SK-MEL-5 (cell line): ENCODE measurements around the gene CDKAL1. TPM values are rescaled to one million over a fixed set of nuclear protein-coding genes. Genes with fewer than 3 reads are reported as not detected.
"Not testable (repeated sequence)": the region's sequence is repeated elsewhere in the genome, so short reads cannot be mapped to it uniquely, and the experiment has no call there.

Source experiments
- DNase-seq: peaks from one replicate; pipeline ENCODE4 v3.0.0-alpha.2; 2016; ENCODE audit warnings: low read depth, low spot score
- in situ Hi-C: cut with HindIII; loops from 2 replicates; pipeline ENCODE4 v1.10.0; 2016; ENCODE audit warnings: low sequenced_read_pairs, high pct_unique_total_duplicates, low pct_unique_long_range_greater_than_20kb
- total RNA-seq: library from RNA; depleted of rRNA; stranded (reverse); fragments of >200 nt; shearing (Covaris generic); gene quantifications from 2 replicates; pipeline ENCODE4 v1.2.3, GENCODE V29; 2014

CDKAL1 gene
- total RNA-seq, 1 experiment from 2014 or later: 32.7 TPM

GRCh38 chr6:20541382-20541781 lies 7.1 kb downstream of the CDKAL1 start:
- no peak for DNase-seq
- in situ Hi-C loops: no loop called here

GRCh38 chr6:20542927-20543602 lies 8.8 kb downstream of the CDKAL1 start:
- in situ Hi-C loops: no loop called here
- peak; percentile 98 for DNase-seq

GRCh38 chr6:20548264-20548663 lies 14.0 kb downstream of the CDKAL1 start:
- in situ Hi-C loops: no loop called here
- no peak for DNase-seq

GRCh38 chr6:20549398-20549797 lies 15.1 kb downstream of the CDKAL1 start:
- DNase-seq, in situ Hi-C loops: not testable (repeated sequence)

GRCh38 chr6:20554326-20554725 lies 20.1 kb downstream of the CDKAL1 start:
- no peak for DNase-seq
- in situ Hi-C loops: no loop called here

GRCh38 chr6:20554817-20555216 lies 20.6 kb downstream of the CDKAL1 start:
- in situ Hi-C loops: no loop called here
- DNase-seq: no peak

GRCh38 chr6:20559924-20560551 lies 25.8 kb downstream of the CDKAL1 start:
- in situ Hi-C loops: no loop called here

GRCh38 chr6:20563377-20563776 lies 29.1 kb downstream of the CDKAL1 start:
- in situ Hi-C loops: no loop called here
- DNase-seq: no peak

More at GRCh38 chr6:20559924-20560551, 25.8 kb downstream of the CDKAL1 start:
- DNase-seq: peak; percentile 50

GRCh38 chr6:20564269-20564668 lies 30.0 kb downstream of the CDKAL1 start:
- in situ Hi-C loops: no loop called here
- DNase-seq: peak; percentile 65

- in situ Hi-C loops: no loop called here
- DNase-seq: peak; percentile 70
These were observed 30.5 kb downstream of the CDKAL1 start for GRCh38 chr6:20564777-20565176.

GRCh38 chr6:20565342-20565741 lies 31.1 kb downstream of the CDKAL1 start:
- in situ Hi-C loops: no loop called here
- no peak for DNase-seq

- no peak for DNase-seq
- in situ Hi-C loops: no loop called here
These were observed 31.9 kb downstream of the CDKAL1 start for GRCh38 chr6:20566109-20566508.

GRCh38 chr6:20569000-20569610 lies 34.8 kb downstream of the CDKAL1 start:
- in situ Hi-C loops: no loop called here
- DNase-seq: peak; percentile 74

GRCh38 chr6:20571261-20571660 lies 37.0 kb downstream of the CDKAL1 start:
- no peak for DNase-seq
- in situ Hi-C loops: no loop called here

- in situ Hi-C loops: no loop called here
- no peak for DNase-seq
These were observed 38.0 kb downstream of the CDKAL1 start for GRCh38 chr6:20572288-20572687.

- DNase-seq: no peak
- in situ Hi-C loops: no loop called here
These were observed 38.7 kb downstream of the CDKAL1 start for GRCh38 chr6:20572940-20573339.

GRCh38 chr6:20574355-20574754 lies 40.1 kb downstream of the CDKAL1 start:
- DNase-seq: no peak
- in situ Hi-C loops: no loop called here

- DNase-seq: no peak
- in situ Hi-C loops: no loop called here
These were observed 40.9 kb downstream of the CDKAL1 start for GRCh38 chr6:20575125-20575524.
